GM03348 (cell line): Measurements from ENCODE around the gene CWF19L1.

Experiments
- DNase-seq: peaks from one replicate; pipeline ENCODE4 v3.0.0; 2012; ENCODE audit warnings: low spot score

Gene CWF19L1

DNA sequence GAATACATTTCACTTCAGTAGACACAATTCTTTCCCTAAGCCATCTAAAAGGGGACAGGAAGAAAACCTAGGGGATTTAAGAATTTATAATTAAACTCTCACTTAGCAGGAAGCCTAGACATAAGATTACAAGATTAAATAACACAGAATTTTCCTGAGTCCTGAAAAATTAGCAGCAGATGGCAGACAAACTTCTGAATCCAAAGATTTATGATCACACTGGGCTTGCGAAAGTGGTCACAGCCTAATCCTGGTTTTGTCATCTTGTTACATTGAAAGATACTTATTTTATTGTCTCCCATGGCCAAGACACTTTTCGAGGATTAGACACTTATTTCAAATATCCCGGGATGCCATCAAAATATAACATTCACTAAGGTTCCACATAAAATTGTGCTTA lies 84.5 kb downstream of the CWF19L1 start:
- DNase-seq: no peak
